ENCODE measurements around the gene RNF157.
"Not testable (repeated sequence)": the region's sequence is repeated elsewhere in the genome, so short reads cannot be mapped to it uniquely, and the experiment has no call there.

Gene RNF157

DNA sequence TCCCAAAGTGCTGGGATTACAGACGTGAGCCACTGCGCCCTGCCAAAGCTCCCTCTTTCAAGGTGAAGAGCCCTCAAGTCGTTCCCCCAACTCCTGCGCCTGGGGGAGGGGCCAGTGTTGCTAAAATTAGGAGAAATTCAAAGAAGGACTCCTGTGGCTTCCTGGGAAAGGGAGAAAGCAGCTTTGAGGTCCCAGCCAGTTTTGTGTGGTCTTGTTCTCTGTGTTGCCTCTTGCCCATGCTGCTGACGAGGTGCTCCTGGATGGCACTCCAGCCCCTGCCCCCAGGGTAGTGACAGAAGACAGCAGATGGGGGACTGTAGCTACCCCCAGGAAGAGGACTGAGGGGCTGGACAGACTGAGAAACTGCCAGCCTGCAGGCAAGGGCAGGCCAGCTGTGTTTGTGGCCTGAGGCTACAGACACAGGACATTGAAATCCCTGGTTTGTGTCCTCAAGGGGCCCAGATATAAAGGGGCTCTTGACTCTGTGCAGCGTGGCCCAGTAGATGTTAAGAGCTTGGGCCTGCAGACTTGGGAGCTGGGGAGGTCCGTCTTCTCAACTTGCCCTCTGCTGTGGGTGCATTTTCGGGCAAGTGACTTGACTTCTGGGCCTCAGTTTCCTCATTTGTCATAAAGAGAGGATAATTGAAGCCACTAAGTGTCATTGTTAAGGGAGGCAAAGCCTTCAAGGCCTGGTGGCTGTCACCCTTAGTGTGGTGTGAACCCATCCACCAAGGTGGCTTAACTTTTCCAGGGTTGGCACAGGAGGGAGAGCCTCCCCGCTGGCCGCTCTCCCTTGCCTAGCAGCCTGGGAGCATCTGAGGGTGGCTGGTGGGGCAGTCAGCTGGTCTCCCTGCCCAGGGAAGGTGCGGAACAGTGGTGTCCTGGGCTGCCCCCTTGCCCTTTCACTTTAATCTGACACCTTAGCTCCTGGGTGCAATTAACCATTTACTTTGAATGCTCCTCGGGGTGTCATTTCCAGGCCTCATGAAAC is 29.0 kb upstream of the RNF157 start:
- ChIA-PET POLR2A (interaction anchor here (1.4 kb wide), 1 partner anchor 20 kb away, joined by 3 read pairs; no protein-coding TSS in a partner anchor), CTCF (interaction anchor here (0.8 to 7.4 kb wide), 4 partner anchors 10 to 125 kb away, joined by 3 to 35 read pairs (median 16); no protein-coding TSS in a partner anchor)
- DNase-seq = no peak
- H3K4me1 ChIP-seq (ENCODE audit: control extremely low read depth in 1 of 4, control insufficient read depth in 4 of 4, insufficient read depth in 4 of 4, low read length in 3 of 4) = peaks cover 10 to 81% (median 74%) of the 10 kb centered on the region in 4 experiments
- H3K36me3 ChIP-seq (ENCODE audit: control insufficient read depth in 4 of 4, insufficient read depth in 4 of 4, low read length in 3 of 4) = peaks cover 0 to 31% (median 8%) of the 10 kb centered on the region in 4 experiments
- 71% methylated on average over 11 of the region's 12 CpGs for WGBS (ENCODE audit: insufficient coverage)
- H3K9me3 ChIP-seq (ENCODE audit: control extremely low read depth in 1 of 5, control insufficient read depth in 4 of 5, insufficient read depth in 2 of 5, low read depth in 1 of 5, low read length in 4 of 5) = no peaks in the 10 kb centered on the region
- H3K27me3 ChIP-seq (replicated peaks in 2 of 5; ENCODE audit: control insufficient read depth in 4 of 5, insufficient read depth in 5 of 5, low read length in 4 of 5) = no peaks in the 10 kb centered on the region
- peak overlapping the region in 1 of 7 experiments; percentile 45 for H3K4me3 ChIP-seq (ENCODE audit: control insufficient read depth in 1 of 7, extremely low read depth in 1 of 7, insufficient read depth in 4 of 7, low read depth in 2 of 7, low read length in 6 of 7)
- H3K27ac ChIP-seq (ENCODE audit: insufficient read depth in 1 of 2, low read depth in 1 of 2, low read length in 2 of 2, poor library complexity in 1 of 2, severe bottlenecking in 2 of 2) = peak overlapping the region in 1 of 2 experiments; percentile 94

DNA sequence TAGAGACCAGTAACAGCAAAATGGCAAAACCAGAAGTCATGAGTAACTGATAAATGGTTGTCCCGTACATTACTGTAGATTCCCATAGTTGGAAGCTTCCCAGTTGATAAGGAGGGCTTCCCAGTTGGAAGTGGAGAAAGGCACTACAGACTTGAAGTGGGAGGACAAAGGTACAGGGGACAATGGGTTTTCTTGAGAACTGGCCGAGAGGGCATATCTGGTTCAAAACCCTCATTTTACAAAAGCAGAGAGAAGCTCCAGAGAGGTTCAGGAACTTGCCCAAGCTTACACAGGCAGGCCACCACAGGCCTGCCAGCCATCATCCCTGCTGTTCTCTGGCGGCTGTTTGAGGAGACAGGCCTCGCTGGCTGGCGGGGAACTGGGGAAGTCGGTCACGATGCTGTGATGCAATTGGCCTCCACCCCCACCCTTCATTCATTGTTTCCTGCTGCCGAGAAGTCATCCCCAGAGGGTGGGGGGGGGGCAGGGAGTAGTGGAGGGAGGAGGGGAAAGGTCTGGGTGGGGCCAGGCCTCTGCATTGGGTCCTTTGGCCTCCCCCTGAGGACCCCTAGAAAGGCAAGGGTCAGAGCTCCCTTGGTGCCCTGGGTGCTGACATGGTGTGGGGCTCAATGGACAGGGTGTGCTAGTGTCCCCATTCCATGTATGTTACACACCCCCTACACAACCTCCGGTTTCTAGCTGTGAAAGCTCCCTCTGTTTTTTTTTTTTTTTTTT is 27.9 kb upstream of the RNF157 start:
- CTCF ChIA-PET = interaction anchor here (0.8 to 7.4 kb wide), 3 partner anchors 11 to 123 kb away, joined by 4 to 35 read pairs (median 27); no protein-coding TSS in a partner anchor
- H3K27me3 ChIP-seq (replicated peaks in 2 of 5; ENCODE audit: control insufficient read depth in 4 of 5, insufficient read depth in 5 of 5, low read length in 4 of 5) = no peaks in the 10 kb centered on the region
- peak overlapping the region in 6 of 7 experiments; percentile 4 to 96 (median 38) for H3K4me3 ChIP-seq (ENCODE audit: control insufficient read depth in 1 of 7, extremely low read depth in 1 of 7, insufficient read depth in 4 of 7, low read depth in 2 of 7, low read length in 6 of 7)
- H3K9me3 ChIP-seq (ENCODE audit: control extremely low read depth in 1 of 5, control insufficient read depth in 4 of 5, insufficient read depth in 2 of 5, low read depth in 1 of 5, low read length in 4 of 5) = no peaks in the 10 kb centered on the region
- 54% methylated on average over 2 of the region's 9 CpGs for WGBS (ENCODE audit: insufficient coverage)
- H3K27ac ChIP-seq (ENCODE audit: insufficient read depth in 1 of 2, low read depth in 1 of 2, low read length in 2 of 2, poor library complexity in 1 of 2, severe bottlenecking in 2 of 2) = peak overlapping the region; percentile 40 to 94
- DNase-seq = peak; percentile 63 to 88 (median 87)
- H3K4me1 ChIP-seq (ENCODE audit: control extremely low read depth in 1 of 4, control insufficient read depth in 4 of 4, insufficient read depth in 4 of 4, low read length in 3 of 4) = peaks cover 18 to 82% (median 74%) of the 10 kb centered on the region in 4 experiments
- POLR2A ChIA-PET = no interaction called here
- H3K36me3 ChIP-seq (ENCODE audit: control insufficient read depth in 4 of 4, insufficient read depth in 4 of 4, low read length in 3 of 4) = peaks cover 0 to 31% (median 8%) of the 10 kb centered on the region in 4 experiments

DNA sequence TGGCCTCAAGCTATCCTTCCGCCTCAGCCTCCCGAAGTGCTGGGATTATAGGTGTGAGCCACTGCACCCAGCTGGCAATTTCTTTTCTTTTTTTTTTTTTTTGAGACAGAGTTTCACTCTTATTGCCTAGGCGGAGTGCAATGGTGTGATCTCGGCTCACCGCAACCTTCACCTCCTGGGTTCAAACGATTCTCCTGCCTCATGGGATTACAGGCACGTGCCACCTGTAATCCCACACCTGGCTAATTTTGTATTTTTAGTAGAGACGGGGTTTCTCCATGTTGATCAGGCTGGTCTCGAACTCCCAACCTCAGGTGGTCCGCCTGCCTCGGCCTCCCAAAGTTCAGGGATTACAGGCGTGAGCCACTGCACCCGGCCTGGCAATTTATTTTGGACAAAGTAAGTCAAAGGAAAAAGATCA is 27.3 kb upstream of the RNF157 start:
- Histone ChIP-seq H3K36me3 (ENCODE audit: control insufficient read depth in 4 of 4, insufficient read depth in 4 of 4, low read length in 3 of 4) (peaks cover 0 to 31% (median 8%) of the 10 kb centered on the region in 4 experiments), H3K4me3 (ENCODE audit: control insufficient read depth in 1 of 7, extremely low read depth in 1 of 7, insufficient read depth in 4 of 7, low read depth in 2 of 7, low read length in 6 of 7) (peak overlapping the region in 5 of 7 experiments; percentile 4 to 96 (median 82)), H3K27ac (ENCODE audit: insufficient read depth in 1 of 2, low read depth in 1 of 2, low read length in 2 of 2, poor library complexity in 1 of 2, severe bottlenecking in 2 of 2) (peak overlapping the region; percentile 40 to 94), H3K4me1 (ENCODE audit: control extremely low read depth in 1 of 4, control insufficient read depth in 4 of 4, insufficient read depth in 4 of 4, low read length in 3 of 4) (peaks cover 23 to 82% (median 74%) of the 10 kb centered on the region in 4 experiments)
- H3K9me3 ChIP-seq (ENCODE audit: control extremely low read depth in 1 of 5, control insufficient read depth in 4 of 5, insufficient read depth in 2 of 5, low read depth in 1 of 5, low read length in 4 of 5); POLR2A ChIA-PET; DNase-seq; H3K27me3 ChIP-seq (replicated peaks in 2 of 5; ENCODE audit: control insufficient read depth in 4 of 5, insufficient read depth in 5 of 5, low read length in 4 of 5): not testable (repeated sequence)
- 90% methylated on average over 11 of the region's 13 CpGs for WGBS (ENCODE audit: insufficient coverage)
- CTCF ChIA-PET = interaction anchor here (4.5 to 7.4 kb wide), 2 partner anchors 12 to 20 kb away, joined by 27 to 35 read pairs; no protein-coding TSS in a partner anchor

DNA sequence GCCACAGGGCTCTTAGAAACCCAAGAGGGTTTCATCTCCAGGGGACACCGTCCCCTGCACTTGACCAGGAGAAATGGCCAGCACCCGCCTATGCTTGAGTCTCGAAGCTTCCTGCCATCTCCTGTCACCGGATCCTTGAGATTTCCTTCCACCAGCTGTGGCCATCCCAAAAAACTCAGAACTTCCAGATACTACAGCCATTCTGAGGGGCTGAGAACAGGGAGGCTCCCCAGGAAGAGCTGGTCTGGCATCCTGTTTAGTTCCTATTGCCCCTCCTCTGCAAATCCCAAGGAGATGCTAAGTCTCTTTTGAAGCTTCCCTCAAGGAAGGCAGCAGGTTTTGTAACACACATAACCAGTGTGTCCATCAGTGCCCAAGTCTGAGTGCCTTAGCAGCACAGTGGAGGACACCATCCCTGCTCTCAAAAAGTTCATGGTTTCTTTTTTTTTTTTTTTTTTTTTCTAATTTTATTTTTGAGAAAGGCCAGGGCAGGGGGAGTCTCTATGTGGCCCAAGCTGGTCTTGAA is 26.8 kb upstream of the RNF157 start:
- WGBS (ENCODE audit: insufficient coverage) = 92% methylated on average over 4 of the region's 4 CpGs
- peaks cover 26 to 82% (median 74%) of the 10 kb centered on the region in 4 experiments for H3K4me1 ChIP-seq (ENCODE audit: control extremely low read depth in 1 of 4, control insufficient read depth in 4 of 4, insufficient read depth in 4 of 4, low read length in 3 of 4)
- POLR2A ChIA-PET = interaction anchor here (0.8 kb wide), 1 partner anchor 13 kb away, joined by 3 read pairs; no protein-coding TSS in a partner anchor

DNA sequence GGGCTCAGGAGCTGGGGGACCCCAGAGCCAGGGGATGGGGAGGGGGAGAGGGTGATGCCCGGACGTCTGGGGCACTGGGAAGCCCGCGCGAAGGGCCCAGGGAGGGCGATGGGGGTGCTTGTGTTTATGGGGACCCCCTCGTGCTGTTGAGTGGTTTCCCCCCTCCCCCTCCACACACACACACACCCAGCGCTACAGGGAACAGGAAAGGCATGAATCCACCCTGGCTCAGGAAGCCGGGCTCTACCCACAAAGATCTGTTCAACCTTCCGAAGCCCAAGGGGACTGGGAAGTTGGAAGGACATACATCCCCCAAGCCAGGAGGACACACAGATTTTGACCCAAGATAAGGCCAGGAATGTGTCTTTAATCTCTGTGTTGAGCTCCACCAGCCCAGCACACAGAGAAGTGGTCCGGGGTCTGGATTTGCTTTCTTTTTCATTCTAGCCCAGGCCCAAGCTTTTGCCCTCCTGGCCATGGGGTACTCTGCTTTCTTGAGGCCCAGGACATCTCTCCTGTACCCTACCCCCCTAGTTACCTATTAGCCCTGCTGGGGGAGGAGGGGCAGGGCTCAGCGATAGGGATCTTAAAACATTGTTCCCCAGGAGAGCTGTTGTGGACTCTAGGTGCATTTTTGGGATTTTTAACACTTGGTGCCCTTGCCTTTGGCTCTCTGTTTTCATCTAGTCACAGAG is 26.1 kb upstream of the RNF157 start:
- Histone ChIP-seq H3K27me3 (replicated peaks in 2 of 5; ENCODE audit: control insufficient read depth in 4 of 5, insufficient read depth in 5 of 5, low read length in 4 of 5) (no peaks in the 10 kb centered on the region), H3K27ac (ENCODE audit: insufficient read depth in 1 of 2, low read depth in 1 of 2, low read length in 2 of 2, poor library complexity in 1 of 2, severe bottlenecking in 2 of 2) (peak overlapping the region; percentile 89 to 94), H3K4me3 (ENCODE audit: control insufficient read depth in 1 of 7, extremely low read depth in 1 of 7, insufficient read depth in 4 of 7, low read depth in 2 of 7, low read length in 6 of 7) (peak overlapping the region; percentile 71 to 97 (median 87)), H3K36me3 (ENCODE audit: control insufficient read depth in 4 of 4, insufficient read depth in 4 of 4, low read length in 3 of 4) (peaks cover 0 to 30% (median 8%) of the 10 kb centered on the region in 4 experiments), H3K4me1 (ENCODE audit: control extremely low read depth in 1 of 4, control insufficient read depth in 4 of 4, insufficient read depth in 4 of 4, low read length in 3 of 4) (peaks cover 26 to 82% (median 73%) of the 10 kb centered on the region in 4 experiments), H3K9me3 (ENCODE audit: control extremely low read depth in 1 of 5, control insufficient read depth in 4 of 5, insufficient read depth in 2 of 5, low read depth in 1 of 5, low read length in 4 of 5) (no peaks in the 10 kb centered on the region)
- POLR2A ChIA-PET = interaction anchor here (0.8 kb wide), 1 partner anchor 12 kb away, joined by 3 read pairs; no protein-coding TSS in a partner anchor
- WGBS (ENCODE audit: insufficient coverage) = 0% methylated on average over 3 of the region's 12 CpGs
- CTCF ChIA-PET = interaction anchor here (0.7 to 4.5 kb wide), 5 partner anchors 12 to 143 kb away, joined by 3 to 27 read pairs (median 5); no protein-coding TSS in a partner anchor
- peak in 2 of 3 donors; percentile 40 to 55 for DNase-seq

More for the DNA sequence above, 26.8 kb upstream of the RNF157 start:
- peak overlapping the region in 6 of 7 experiments; percentile 71 to 97 (median 86) for H3K4me3 ChIP-seq (ENCODE audit: control insufficient read depth in 1 of 7, extremely low read depth in 1 of 7, insufficient read depth in 4 of 7, low read depth in 2 of 7, low read length in 6 of 7)
- CTCF ChIA-PET = interaction anchor here (0.7 to 4.5 kb wide), 5 partner anchors 12 to 143 kb away, joined by 3 to 27 read pairs (median 5); no protein-coding TSS in a partner anchor
- no peaks in the 10 kb centered on the region for H3K9me3 ChIP-seq (ENCODE audit: control extremely low read depth in 1 of 5, control insufficient read depth in 4 of 5, insufficient read depth in 2 of 5, low read depth in 1 of 5, low read length in 4 of 5)
- H3K27me3 ChIP-seq (replicated peaks in 2 of 5; ENCODE audit: control insufficient read depth in 4 of 5, insufficient read depth in 5 of 5, low read length in 4 of 5) = no peaks in the 10 kb centered on the region
- no peak for DNase-seq
- peak overlapping the region; percentile 89 to 94 for H3K27ac ChIP-seq (ENCODE audit: insufficient read depth in 1 of 2, low read depth in 1 of 2, low read length in 2 of 2, poor library complexity in 1 of 2, severe bottlenecking in 2 of 2)
- H3K36me3 ChIP-seq (ENCODE audit: control insufficient read depth in 4 of 4, insufficient read depth in 4 of 4, low read length in 3 of 4) = peaks cover 0 to 31% (median 8%) of the 10 kb centered on the region in 4 experiments

All from common myeloid progenitor, CD34-positive (primary cell).